ENCODE results near the gene FMNL1. TPM values are rescaled to one million over a fixed set of nuclear protein-coding genes. Genes with fewer than 3 reads are reported as not detected.
A peak's percentile ranks its signal among the peaks of the same experiment; 100 is the strongest.

Gene FMNL1
- polyA plus RNA-seq, 4 donors, result 4.4 to 7.7 (median 6.7) TPM

DNA sequence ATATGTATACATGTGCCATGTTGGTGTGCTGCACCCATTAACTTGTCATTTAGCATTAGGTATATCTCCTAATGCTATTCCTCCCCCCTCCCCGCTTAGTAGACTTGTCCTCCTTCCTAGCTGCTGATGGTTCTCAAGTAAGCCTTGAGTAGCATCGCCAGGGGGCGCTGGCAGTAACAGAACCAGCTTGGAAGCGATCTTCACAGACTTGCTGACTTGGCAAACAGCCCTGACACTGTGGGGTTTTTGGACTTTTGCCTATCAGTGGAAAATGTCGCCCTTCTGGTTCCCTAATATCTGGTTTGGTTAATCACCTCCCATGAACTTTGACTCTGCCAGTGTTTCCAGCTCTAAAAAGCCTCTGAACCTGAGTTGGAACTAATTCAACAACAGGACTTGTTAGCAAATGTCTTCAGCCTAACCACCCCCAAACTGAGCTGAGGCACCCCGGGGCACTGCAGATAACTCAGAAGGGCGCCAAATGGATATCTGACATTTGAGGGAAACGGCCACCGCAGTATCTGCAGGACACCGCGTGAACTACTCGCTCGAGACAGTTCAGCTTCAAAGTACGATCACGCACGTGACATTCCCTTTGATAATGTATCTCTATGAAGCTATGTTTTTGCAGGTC lies 55.6 kb downstream of the FMNL1 start:
- DNase-seq (ENCODE audit: low read depth in 4 of 4, low spot score in 2 of 4), result peak; percentile 71 to 80 (median 76)

DNA sequence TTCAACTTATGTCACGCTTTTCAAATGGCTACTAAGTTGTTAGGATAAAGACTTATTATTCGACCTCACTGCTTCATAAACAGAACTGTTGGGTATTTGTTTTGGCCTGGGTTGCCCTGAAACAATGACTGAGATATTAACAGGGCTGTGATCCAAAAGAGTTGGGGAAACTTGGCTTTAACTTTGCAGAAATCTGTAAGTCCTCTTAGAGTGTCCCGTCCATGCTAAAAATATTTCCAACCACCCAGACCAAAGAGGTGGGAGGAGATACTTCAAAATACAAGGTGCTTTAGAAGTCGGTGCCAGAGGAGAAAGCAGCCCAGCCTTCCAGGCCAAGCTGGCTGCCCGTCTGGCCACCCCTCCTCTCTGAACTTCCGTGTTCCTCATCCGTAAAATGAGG lies 56.3 kb downstream of the FMNL1 start:
- no peak for DNase-seq (ENCODE audit: low read depth in 4 of 4, low spot score in 2 of 4)

DNA sequence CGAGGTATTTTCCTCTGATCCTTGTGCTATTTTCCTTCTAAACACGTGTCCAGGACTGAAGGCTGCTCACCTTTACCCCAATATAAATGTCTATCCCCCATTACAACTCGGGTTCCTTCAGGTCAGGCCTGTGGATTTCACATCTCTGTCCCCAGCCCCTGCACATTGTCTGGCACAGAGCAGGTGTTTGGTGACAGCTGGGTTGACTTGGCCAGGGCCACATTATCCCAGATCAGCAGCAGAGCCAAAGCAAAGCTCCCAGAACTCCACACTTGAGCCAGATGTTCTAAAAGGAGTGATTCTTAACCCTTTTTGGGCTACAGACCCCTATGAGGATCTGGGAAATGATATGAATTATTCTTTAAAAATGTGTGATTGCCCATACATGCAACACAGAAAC lies 58.2 kb downstream of the FMNL1 start:
- no peak for DNase-seq (ENCODE audit: low read depth in 4 of 4, low spot score in 2 of 4)

DNA sequence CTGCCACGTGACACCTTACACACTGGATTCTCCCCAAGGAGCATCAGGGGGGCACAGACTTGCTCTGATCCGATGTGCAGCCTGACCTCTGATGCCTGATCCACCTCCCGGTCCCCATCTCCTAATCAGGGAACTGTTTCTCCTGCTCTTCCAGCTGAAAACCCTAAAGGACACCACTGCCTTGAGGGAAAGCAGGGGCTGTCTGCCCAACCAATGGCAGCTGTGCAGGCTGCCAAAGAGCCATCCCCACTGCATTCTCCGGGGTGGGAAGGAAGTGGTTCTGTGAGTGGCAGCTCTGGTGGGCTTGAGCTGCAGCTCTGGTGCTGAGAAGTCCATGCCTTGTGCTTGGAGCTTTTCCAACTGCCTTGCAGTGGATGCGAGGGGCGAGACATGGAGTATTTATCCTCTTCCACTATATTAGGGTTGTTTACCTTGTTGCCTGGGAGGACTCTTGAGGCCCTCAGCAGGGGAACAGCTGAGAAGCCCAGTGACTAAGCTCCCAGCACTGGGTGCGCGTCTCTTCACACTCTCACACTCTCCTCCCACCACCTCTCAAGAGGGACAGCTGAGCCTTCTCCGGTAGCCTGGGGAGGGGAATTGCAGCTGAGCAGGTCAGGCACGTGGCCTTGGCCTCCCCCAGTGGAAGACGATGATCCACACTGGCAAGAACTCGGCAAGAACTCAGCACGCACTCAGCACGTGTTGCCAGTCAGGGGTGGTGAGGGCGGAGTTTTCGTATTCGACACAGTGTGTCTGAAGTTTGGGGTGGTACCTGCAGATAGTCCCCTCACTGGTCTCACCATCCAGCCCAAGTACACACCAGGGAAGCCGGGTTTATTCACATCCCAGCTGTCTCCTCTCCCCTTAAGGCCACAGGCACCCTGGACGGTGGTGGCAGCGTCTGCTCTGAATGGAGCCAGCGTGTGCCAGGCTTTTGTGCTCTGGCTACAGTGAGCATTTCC lies 61.3 kb downstream of the FMNL1 start:
- DNase-seq (ENCODE audit: low read depth in 4 of 4, low spot score in 2 of 4), result no peak

DNA sequence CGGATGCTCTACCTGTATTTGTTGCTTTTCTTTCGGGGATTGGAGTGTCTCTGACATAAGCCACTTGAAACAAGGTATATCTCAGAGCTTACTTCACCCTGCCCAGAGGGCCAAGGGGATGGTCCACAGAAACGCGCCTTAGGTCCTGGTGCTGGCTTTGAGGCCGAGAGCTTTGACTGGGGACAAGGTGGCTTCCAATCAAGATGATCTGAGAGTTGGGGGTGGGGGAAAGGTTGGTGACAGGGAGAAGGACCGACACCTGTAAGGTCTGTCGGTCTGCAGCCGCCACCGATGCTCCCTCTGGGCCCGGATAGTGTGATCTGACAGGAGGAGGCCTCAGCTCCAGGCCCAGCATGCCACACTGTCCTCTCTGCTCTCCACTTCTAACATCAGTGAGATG lies 62.0 kb downstream of the FMNL1 start:
- no peak for DNase-seq (ENCODE audit: low read depth in 4 of 4, low spot score in 2 of 4)

DNA sequence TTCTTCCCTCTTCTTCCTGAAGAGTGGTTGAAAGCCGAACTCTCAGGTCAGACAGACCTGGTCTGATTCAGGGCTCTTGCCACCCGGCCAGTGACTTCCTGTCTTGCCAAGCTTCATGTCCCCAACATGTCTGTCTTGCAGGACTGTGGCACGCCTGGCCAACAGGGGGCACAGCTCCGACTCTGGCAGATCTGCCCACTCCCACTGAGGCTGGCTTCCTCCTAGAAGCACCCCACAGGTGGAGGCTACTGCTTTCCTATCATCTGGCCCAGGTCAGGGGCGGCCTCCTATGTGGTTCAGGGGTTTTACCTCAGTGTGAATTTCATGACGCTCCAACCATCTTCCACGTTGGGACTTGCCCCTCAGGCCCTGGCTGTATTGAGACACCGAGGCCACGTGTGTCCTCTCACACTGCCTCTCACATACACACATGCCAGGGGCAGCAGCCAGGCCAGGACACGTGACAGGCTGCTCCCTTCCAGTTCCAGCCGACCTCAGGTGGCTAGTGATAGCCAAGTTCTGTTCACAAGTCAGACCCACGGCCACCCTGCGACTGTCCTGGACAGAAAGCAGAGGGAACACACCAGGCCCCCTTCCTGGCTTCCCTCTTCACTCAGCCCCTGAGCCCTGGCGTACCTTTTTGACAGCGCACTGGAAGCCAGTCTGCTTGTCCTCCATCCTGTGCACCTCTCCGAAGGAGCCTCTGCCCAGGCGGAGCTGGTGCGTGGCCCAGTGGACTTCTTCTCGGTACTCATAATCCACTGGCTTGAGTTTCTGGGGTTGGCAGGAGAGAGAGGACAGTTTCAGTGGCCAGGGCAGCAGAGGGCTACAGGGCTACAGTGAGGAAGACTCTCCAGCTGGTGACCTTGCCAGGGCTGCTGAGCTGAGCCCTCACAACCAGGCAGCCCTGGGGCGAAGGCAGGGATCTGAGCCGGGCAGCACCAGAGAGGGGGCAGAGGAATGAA lies 62.8 kb downstream of the FMNL1 start:
- no peak for DNase-seq (ENCODE audit: low read depth in 4 of 4, low spot score in 2 of 4)

DNA sequence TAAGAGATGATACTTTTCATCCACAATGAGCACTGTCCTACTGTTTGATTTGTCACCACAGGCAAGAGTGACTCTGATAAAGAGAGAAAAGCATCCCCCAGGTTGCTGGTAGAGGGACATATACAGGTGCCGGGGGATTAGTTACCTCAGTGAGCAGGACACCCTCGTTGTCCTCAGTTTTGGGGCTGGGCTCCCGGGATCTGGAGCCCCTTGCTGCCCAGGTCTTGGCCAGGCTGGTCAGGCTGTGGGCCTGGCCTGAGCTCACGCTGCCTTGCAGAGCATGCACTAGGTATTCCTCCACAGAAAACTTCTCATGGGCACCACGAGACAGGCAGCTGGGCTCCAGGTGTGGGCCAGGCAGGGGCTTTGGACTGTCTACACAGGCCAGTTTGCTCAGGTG lies 64.6 kb downstream of the FMNL1 start:
- no peak for DNase-seq (ENCODE audit: low read depth in 4 of 4, low spot score in 2 of 4)

DNA sequence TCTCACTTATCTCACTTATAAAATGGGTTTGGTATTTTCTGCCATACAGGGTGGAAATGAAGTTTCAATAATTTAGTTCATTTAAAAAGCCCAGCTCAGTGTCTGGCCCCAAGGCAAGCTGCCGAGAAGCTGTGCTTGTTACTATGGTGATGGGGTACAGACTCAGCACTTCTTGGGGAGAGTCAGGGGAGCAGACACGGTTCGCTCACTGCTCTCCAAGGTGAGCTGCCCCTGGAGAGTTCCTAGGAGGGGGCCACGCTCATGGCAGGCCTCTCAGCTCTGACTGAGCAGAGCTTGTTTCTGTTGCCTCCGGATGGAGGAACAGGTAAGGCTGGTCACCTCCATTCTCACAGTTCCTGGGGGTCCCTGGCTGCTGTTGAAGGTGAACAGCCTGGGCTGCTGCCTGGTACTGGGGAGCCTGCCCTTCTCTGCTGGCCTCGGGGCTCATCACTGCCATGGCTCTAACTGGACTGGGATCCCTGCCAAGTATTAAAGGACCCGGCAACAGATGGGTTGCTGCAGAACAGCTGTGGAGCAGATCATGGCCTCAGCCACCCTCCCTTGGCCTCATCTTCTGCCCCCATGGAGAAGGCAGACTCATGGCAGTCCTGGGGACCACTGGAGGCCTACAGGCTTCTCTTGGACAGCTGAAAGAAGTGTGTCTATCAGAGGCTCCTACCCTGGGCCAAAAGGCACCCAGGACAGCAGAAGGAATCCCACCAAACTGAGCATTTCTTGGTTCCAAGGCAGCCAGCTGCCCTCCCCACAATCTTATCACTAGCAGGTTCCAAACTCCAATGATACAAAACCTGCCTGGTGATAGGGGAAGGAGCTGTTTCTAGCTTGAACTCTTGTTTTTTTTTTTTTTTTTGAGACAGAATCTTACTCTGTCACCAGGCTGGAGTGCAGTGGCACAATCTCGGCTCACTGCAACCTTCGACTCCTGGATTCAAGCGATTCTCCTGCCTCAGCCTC lies 66.1 kb downstream of the FMNL1 start:
- DNase-seq (ENCODE audit: low read depth in 4 of 4, low spot score in 2 of 4), result no peak

DNA sequence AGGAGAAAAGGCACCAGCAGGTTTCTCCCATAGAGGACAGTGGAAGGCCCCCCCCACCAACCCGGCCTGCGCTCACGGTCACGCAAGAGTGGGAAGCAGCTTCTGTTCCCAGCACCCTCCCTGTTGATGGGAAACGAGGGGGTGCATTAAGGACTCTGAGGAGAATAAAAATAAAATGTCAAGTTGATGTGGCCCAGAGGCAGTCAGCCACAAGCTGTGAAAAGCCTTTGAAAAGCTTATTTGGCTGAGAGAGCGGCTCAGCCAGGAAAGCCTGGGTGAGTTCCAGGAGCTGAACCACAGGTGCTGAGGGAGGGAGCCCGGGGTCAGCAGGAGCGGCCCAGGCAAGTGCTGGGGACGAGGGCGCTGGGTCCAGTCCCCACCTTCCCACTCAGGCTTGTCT lies 67.1 kb downstream of the FMNL1 start:
- no peak for DNase-seq (ENCODE audit: low read depth in 4 of 4, low spot score in 2 of 4)

DNA sequence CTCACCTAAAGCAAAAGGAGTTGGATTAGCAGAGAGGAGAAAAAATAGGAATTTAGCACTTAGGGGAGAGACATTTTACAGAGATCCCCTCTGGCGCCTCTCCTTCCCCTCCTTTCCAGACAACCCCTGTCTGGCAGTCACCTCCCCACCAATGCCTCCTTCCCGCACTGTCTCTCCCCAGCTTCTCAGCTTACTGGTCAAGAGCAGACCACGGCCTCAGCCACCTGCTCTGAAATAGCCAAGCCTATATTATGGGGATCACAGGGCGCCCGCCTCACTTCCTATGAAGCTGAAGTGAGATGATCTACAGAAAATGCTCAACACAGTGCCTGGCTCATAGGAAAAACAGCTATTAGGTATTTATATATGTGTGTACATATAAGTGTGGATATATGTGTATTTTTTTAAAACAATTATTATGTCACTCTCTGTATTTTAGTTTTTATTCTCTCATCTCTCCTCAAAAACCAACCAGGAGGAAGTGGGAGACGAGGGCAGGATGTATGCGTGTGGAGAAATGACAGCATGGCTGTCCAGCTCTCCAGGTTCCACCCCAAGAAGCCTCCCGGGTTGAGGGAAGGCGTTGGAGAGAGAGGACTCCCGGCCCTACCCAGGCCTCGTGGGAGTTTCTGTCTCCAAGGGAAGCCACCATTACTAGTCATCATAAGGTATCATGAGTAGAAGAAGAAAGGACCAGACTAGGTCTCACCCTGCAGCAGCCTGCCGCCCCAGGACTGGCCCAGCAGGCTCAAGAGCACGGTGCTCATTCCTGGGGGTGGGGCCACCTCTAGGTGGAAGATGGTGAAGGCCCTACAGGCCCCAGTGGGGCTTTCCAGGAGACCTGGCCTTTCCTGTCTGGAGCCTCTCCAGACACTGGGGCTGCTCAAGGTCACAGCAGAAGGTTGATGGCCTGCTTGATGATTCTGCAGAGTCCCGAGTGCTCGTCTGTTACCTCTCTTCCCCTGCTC lies 67.9 kb downstream of the FMNL1 start:
- no peak for DNase-seq (ENCODE audit: low read depth in 4 of 4, low spot score in 2 of 4)

DNA sequence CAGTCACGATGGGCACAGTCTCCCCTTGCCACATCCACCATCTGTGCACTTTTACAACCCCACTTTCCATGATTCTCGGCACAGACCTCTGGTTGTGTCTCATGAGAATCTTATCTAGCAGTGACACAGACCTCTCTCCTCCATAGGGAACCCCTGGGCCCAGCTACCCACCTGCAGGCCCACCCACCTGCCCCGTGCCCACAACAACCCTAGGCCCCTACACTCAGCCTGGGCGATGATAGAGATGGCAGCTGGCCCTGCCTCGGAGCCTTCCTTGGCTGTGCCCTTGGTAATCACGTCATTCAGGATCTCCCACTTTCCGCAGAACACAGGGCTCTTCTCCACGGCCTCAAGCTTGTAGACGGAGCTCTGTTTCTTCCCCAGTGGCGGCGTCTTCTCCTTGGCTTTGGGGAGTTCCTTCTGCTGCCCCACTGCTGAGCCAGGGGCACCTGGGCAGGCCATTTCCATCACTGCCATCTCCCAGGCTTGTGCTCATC lies 68.6 kb downstream of the FMNL1 start:
- DNase-seq (ENCODE audit: low read depth in 4 of 4, low spot score in 2 of 4), result no peak

DNA sequence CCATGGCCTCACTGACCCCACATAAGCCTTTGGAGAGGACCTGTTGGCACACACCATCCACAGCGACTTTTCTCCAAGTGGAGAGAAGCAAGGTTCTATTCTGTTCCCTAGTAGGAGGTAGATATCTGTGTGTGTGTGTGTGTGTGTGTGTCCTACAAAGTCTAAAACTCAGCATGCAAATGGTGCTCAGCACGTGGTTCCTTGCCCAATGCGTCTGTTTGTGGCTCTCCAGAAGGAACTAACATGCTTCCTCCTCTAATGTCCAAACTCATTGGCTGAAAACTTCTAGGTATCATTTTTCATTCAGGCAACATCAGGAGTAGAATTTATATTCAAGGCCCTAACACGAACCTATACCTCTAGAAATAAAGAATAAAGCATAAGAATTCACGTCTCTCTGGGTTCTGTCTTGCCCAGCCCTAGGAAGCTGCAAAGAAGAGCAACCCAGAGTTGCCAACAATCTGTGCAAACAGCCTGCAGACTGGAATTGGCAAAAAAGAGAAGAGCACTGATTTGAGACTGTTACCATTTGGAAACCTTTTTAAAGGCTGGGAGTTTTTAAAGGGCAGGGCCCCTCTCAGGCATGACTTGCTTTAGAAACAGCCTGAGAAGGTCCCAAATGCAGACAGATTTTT lies 69.6 kb downstream of the FMNL1 start:
- DNase-seq (ENCODE audit: low read depth in 4 of 4, low spot score in 2 of 4), result no peak

DNA sequence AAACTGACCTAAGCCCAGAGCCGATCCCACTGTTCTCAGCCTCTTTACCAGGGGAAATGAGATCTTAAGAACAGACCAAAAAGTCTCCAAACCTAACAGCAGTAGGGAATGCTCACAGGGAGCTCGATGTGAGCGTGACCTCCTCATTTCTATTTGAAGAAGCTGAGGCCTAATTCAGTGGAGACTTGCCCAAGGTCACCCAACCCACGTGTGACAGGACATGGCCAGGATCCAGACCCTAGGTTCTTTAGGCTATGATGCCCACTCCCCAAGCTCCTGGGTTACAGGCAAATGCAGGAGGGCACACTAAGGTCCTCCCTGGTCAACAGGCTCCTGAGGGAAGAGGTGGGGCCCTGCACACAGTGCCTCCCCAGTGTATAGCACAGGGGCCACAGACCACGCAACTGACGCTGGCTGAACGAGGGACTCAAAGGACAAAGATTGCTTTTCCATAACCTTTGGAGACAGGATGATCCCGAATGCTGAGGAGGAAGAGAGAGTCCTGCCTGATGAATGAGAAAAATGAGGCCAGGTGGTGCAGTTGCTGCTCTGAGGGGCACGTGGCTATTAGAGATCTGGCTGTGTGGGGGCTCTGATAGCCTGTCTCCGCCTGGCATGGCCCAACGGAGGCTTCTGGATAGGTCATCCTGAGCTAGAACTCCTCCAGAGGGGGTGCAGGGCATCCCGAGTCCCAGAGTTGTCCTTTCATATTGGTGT lies 71.2 kb downstream of the FMNL1 start:
- no peak for DNase-seq (ENCODE audit: low read depth in 4 of 4, low spot score in 2 of 4)

DNA sequence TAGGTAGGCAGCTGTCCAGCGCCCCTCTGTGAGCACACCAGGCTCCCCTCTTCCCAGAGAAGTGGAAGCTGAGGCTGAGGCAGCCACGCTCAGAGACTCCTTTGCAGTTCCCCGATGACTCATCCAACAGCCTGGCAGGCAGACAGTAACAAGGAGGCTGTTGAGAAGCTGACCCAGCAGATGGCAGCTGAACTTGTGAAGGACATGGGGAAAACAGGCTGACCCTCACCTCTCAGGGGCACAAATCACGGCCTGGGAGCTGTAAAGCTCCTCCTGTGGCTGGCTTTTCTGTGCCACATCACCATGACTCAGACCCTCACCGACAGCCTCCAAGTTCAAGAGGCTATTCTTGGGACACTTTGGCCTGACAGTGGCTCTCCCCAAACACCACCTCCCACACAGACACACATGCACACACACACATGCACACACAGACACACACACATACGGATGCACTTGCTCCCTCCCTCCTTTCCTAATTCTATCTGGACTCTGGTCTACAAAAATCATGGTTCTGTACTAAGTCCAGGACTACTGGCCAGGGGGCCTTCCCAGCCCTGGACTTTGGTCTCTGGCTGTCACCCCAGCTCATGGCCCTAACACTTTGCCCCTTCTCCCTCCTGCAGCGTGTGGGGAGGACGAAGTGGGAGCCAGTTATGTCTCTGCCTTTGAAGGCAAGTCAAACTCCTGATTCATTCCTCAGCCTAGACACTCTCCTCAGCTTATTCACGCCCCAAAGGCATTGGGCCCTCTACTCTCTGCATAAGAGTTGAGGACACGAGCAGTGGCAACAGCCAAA lies 71.9 kb downstream of the FMNL1 start:
- no peak for DNase-seq (ENCODE audit: low read depth in 4 of 4, low spot score in 2 of 4)

DNA sequence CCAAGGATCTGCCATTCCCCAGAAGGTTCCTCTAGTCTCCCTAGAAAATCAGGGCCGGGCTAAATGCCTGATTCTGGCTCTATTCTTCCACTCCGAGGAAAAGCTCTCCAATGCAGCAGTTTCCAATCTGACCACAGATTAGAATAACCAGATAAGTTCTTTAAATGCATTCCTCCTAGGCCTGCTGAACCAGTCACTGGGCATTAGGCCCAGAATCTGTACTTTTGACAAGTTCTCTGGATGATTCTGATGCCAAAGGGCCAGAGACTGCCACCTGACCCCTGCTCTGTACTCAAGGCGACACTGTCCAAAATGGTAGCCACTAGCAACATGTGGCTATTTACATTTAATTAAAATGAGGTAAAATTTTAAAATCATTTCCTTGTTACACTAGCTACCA lies 72.8 kb downstream of the FMNL1 start:
- no peak for DNase-seq (ENCODE audit: low read depth in 4 of 4, low spot score in 2 of 4)

DNA sequence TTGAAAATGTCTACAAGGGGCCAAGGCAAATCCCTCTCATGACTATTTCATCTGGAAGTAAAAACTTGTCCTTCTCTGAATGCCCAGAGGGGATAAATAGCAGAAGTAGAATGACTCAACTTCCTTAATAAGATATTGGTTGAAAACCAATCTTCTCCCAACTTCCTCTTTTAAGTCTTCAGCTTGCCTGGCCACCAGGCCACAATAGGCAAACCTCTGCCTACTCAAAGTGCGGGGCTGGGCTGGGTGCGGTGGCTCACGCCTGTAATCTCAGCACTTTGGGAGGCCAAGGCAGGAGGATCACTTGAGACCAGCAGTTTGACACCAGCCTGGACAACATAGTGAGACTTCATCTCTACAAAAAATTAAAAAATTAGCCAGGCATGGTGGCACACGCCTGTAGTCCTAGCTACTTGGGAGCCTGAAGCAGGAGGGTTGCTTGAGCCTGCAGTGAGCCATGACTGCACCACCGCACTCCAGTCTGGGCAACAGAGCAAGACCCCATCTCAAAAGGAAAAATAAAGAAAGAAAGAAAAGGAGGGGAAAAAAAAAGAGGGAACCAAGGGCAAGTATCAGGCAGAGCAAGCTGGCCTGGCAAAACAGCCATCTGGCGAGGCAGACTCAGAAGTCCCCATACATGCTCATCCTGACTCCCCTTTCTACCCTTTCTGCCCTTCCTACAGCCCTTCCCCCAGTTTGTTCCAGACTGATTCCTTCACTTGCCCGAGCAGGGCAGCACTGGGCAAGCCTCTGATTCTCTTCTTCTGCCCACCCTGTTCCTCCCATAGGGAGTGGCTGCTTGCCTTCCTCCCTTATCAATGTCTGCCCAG lies 74.5 kb downstream of the FMNL1 start:
- DNase-seq (ENCODE audit: low read depth in 4 of 4, low spot score in 2 of 4), result no peak

Data from left renal cortex interstitium (tissue), 4 donors.